ENCODE data around the gene CSTB.
"Not testable (repeated sequence)": the region's sequence is repeated elsewhere in the genome, so short reads cannot be mapped to it uniquely, and the experiment has no call there.

The CSTB gene, protein sequence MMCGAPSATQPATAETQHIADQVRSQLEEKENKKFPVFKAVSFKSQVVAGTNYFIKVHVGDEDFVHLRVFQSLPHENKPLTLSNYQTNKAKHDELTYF

DNA sequence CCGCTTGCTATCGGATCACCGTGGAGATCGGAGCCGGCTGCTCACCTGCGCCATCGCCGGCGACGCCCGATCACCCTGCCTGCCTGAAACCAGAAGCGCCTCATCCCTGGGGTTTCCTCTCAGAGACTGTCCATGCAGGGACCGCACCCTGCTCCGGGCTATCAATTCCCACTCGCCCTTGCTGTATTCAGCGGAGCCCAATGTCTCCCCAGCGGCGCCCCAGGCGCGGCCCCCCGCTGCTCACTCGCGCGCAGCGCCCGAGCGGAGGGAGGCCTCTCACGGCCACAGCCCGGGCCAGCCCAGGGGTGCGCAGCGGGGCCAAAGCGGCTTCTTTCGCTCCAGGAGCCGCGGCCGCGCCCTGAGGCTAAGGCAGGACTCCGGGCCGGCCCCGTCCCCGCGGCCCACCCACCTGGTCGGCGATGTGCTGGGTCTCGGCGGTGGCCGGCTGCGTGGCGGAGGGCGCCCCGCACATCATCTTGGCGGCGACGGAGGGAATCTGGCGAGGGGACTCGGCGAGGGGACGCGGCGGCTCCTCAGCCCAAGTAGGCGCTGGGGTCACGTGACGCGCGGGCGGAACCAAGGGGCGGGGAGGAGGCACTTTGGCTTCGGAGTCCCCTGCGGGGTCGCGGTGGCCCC is at the start of gene CSTB:
CSTB (minus strand) TSS at position 514 of the 636 bp plus-strand sequence; CDS start at position 475, 39 bp downstream.
- no peak within 1 kb of the TSS for H3K27ac ChIP-seq (ENCODE audit: low read length)
- H3K9me3 ChIP-seq (ENCODE audit: insufficient read depth, low read depth, low read length), result no peaks in the 10 kb centered on the region
- peaks cover 19% of the 10 kb centered on the region for H3K36me3 ChIP-seq (ENCODE audit: insufficient read depth, low read depth, low read length)
- H3K4me1 ChIP-seq (ENCODE audit: insufficient read depth, low read length), result peaks cover 22% of the 10 kb centered on the region; the same call in 1 of the 2 replicates
- H3K27me3 ChIP-seq (ENCODE audit: insufficient read depth, low read length), result no peaks in the 10 kb centered on the region
- H3K9ac ChIP-seq (ENCODE audit: low read depth, low read length), result peak within 1 kb of the TSS; percentile 77; the same call in 1 of the 2 replicates
- peak within 1 kb of the TSS; percentile 90 for H3K4me3 ChIP-seq (ENCODE audit: low read length)

DNA sequence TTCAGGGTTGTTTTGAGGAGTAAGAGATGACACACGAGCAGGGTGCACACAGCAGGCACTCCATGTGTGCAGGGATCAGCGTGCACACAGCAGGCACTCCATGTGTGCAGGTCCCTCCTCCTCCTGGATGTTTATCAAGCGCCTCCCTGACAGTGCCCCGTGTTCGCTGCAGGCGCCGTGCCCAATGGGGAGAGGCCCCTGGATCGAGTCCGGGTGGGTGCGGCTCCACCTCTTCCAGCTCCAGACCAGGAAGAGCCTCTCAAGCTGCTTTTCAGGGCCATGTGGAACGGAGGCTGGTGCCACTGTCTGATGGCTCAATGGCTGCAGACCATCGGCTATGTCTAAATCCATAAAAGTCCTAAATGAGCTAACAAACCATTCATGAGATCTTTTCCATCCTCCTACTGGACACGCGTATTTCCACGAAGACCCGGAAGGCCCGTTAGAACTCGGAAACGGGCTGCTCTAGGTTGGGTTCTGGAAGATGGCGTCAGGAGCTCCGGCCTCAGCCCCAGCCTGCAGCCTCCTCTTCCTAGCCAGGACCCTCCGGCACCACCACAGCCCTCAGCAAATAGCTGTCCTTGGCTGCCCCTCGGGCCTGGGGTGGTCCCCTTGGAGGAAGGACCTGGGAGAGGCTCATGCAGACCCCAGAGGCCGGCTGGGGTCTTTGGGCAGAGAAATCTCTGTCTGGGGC is 49.3 kb upstream of the CSTB start:
- H3K27me3 ChIP-seq (ENCODE audit: insufficient read depth, low read length), result no peaks in the 10 kb centered on the region
- H3K9me3 ChIP-seq (ENCODE audit: insufficient read depth, low read depth, low read length), result no peaks in the 10 kb centered on the region
- H3K4me3 ChIP-seq (ENCODE audit: low read length), result no peak overlapping the region
- no peak overlapping the region for H3K9ac ChIP-seq (ENCODE audit: low read depth, low read length)
- H3K36me3 ChIP-seq (ENCODE audit: insufficient read depth, low read depth, low read length), result no peaks in the 10 kb centered on the region
- H3K27ac ChIP-seq (ENCODE audit: low read length), result no peak overlapping the region
- no peaks in the 10 kb centered on the region; the same call in 1 of the 2 replicates for H3K4me1 ChIP-seq (ENCODE audit: insufficient read depth, low read length)

DNA sequence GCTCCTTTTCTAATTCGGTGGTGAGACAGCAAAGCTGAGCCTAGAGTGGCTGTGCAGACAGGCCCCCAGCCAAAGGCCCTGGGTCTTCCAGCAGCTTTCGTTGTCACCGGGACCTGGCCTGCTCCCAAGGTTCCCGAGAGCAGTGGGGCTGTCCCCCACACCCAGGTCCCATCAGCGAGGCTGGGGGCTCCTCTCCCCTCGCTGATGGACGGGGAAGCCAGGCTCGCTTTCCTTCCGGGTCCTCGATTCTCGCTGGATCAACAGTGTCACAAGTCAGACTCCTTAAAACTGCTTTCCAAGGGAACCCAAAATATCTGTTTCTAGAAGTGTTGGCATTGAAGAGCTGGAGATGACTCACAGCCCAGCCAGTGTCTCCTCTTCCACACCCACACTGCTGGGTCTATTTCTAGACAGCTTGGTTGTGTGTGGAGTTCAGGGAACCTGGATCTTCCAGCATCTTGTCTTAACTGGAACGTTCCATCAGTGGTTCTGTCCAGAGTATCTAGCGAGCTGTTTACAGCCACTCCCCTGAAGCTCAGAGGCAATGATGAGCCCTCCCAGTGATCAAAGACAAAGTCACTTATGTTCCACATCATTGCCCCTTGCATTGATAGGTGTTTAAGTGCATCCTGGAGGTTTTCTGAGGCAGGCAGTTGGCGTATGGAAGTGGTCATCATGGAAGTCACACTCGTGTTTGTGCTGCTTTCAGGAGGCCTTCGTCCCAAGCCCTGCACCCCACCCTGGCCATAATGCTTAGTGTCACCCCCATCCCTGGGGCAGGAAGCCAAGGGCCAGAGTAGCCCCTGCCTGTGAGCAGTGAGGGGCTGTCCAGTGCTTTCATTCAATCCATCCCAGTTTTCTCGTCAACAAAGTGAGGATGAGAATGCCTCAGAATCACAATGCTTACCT is 48.5 kb upstream of the CSTB start:
- Histone ChIP-seq H3K36me3 (ENCODE audit: insufficient read depth, low read depth, low read length) (no peaks in the 10 kb centered on the region), H3K9ac (ENCODE audit: low read depth, low read length) (no peak overlapping the region), H3K4me3 (ENCODE audit: low read length) (no peak overlapping the region), H3K27ac (ENCODE audit: low read length) (no peak overlapping the region), H3K4me1 (ENCODE audit: insufficient read depth, low read length) (no peaks in the 10 kb centered on the region; the same call in 1 of the 2 replicates), H3K27me3 (ENCODE audit: insufficient read depth, low read length) (no peaks in the 10 kb centered on the region), H3K9me3 (ENCODE audit: insufficient read depth, low read depth, low read length) (no peaks in the 10 kb centered on the region)

DNA sequence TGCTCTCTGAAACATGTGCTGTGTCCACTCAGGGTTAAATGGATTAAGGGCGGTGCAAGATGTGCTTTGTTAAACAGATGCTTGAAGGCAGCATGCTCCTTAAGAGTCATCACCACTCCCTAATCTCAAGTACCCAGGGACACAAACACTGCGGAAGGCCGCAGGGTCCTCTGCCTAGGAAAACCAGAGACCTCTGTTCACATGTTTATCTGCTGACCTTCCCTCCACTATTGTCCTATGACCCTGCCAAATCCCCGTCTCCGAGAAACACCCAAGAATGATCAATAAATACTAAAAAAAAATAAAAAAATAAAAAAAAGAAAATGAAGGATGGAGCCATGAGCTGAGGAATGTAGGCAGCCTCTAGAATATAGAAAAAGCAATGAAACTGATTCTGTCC is 46.6 kb upstream of the CSTB start:
- not testable (repeated sequence) for H3K36me3 ChIP-seq (ENCODE audit: insufficient read depth, low read depth, low read length); H3K4me3 ChIP-seq (ENCODE audit: low read length); H3K9me3 ChIP-seq (ENCODE audit: insufficient read depth, low read depth, low read length); H3K27ac ChIP-seq (ENCODE audit: low read length); H3K27me3 ChIP-seq (ENCODE audit: insufficient read depth, low read length); H3K9ac ChIP-seq (ENCODE audit: low read depth, low read length); H3K4me1 ChIP-seq (ENCODE audit: insufficient read depth, low read length)

DNA sequence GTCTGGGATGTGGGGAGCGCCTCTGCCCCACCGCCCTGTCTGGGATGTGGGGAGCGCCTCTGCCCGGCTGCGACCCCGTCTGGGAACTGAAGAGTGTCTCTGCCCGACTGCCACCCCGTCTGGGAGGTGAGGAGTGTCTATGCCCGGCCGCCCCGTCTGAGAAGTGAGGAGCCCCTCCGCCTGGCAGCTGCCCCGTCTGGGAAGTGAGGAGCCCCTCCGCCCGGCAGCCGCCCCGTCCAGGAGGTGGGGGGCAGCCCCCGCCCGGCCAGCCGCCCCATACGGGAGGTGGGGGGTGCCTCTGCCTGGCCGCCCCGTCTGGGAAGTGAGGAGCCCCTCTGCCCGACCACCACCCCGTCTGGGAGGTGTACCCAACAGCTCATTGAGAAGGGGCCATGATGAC is 46.1 kb upstream of the CSTB start:
- not testable (repeated sequence) for H3K9me3 ChIP-seq (ENCODE audit: insufficient read depth, low read depth, low read length); H3K4me3 ChIP-seq (ENCODE audit: low read length); H3K4me1 ChIP-seq (ENCODE audit: insufficient read depth, low read length); H3K27ac ChIP-seq (ENCODE audit: low read length); H3K9ac ChIP-seq (ENCODE audit: low read depth, low read length); H3K36me3 ChIP-seq (ENCODE audit: insufficient read depth, low read depth, low read length); H3K27me3 ChIP-seq (ENCODE audit: insufficient read depth, low read length)

DNA sequence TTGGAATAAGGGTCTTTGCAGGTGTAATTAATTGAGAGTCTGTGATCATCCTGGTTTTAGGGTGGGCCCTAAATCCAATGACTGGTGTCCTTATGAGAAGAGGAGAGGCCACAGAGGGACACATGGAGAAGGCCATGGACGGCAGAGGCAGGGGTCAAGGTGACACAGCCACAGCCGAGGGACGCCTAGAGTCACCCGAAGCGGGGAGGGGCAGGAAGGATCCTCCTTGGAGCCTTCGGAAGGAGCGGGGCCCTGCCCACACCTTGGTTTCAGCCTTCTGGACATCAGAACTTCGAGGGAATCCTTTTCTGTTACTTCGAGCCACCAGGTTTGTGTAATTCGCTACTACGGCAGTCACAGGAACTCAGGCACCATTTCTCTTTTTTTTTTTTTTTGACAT is 44.4 kb upstream of the CSTB start:
- no peaks in the 10 kb centered on the region for H3K36me3 ChIP-seq (ENCODE audit: insufficient read depth, low read depth, low read length)
- no peaks in the 10 kb centered on the region for H3K9me3 ChIP-seq (ENCODE audit: insufficient read depth, low read depth, low read length)
- no peaks in the 10 kb centered on the region for H3K27me3 ChIP-seq (ENCODE audit: insufficient read depth, low read length)
- no peak overlapping the region for H3K9ac ChIP-seq (ENCODE audit: low read depth, low read length)
- H3K4me3 ChIP-seq (ENCODE audit: low read length), result no peak overlapping the region
- peaks cover 3% of the 10 kb centered on the region; the same call in 1 of the 2 replicates for H3K4me1 ChIP-seq (ENCODE audit: insufficient read depth, low read length)
- no peak overlapping the region for H3K27ac ChIP-seq (ENCODE audit: low read length)

DNA sequence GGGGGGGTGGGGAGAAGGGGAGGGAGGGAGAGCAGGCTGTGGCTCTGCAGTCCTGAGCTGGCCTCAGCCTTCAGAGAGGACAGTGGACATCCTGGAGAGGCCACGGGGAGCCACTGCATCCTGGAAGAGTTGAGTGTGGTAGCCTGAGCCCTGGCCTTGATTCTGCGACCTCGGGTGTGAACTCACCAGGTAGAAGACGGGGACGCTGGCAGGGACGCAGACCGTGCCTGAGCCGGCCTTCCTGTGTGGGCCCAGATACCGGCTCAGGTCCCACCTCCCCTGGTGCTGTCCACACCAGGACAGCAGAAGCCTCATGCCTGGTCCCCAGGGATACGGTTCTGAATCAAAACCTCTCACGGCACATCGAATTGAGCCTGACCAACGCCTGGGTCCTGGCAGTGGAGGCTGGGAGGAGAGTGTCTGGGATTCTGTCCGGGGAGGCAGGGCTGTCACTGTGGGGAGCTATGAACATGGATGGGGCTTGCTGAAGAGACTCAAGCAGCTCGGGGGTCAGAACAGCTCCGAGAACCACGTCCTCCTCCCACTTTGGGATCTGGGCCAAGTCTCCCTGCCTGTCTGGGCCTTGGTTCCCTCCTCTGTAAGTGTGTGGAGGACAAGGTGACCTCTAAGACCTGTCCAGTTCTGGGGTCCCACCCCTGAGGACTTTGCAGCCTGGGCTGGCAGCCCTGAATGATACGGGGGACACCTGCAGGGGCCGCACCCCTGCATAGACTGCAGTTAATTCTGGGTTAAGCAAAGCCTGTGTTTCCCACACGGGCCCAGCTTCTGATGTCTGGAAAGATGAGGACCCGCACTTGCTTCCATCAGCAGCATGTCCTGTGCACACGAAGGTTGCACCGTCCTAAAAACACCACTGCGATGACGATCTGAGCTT is 43.6 kb upstream of the CSTB start:
- no peaks in the 10 kb centered on the region for H3K9me3 ChIP-seq (ENCODE audit: insufficient read depth, low read depth, low read length)
- no peaks in the 10 kb centered on the region for H3K27me3 ChIP-seq (ENCODE audit: insufficient read depth, low read length)
- H3K4me1 ChIP-seq (ENCODE audit: insufficient read depth, low read length), result peaks cover 3% of the 10 kb centered on the region; the same call in 1 of the 2 replicates
- H3K4me3 ChIP-seq (ENCODE audit: low read length), result no peak overlapping the region
- H3K36me3 ChIP-seq (ENCODE audit: insufficient read depth, low read depth, low read length), result no peaks in the 10 kb centered on the region
- no peak overlapping the region for H3K27ac ChIP-seq (ENCODE audit: low read length)
- no peak overlapping the region for H3K9ac ChIP-seq (ENCODE audit: low read depth, low read length)

DNA sequence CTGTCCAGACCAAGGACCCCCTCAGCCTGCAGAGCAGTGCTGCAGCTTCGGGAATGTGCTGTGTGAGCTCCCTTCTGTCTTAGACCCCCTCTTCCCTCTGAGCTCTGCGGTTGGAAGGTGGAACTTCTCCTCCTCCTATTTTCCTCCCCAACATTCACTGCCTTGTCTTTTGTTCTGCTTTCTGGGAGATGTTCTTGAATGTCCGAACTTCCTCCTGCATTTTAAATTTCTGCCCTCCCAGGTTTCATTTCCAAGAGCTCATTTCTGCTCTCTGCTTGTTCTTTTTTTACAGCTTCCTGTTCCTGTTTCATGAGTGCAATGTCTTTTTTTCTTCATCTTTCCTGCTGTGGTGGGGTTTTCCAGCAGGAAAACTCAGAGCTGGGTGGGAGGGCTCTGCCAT is 42.6 kb upstream of the CSTB start:
- H3K4me1 ChIP-seq (ENCODE audit: insufficient read depth, low read length), result peaks cover 3% of the 10 kb centered on the region; the same call in 1 of the 2 replicates
- no peak overlapping the region for H3K4me3 ChIP-seq (ENCODE audit: low read length)
- no peak overlapping the region for H3K9ac ChIP-seq (ENCODE audit: low read depth, low read length)
- no peaks in the 10 kb centered on the region for H3K9me3 ChIP-seq (ENCODE audit: insufficient read depth, low read depth, low read length)
- no peaks in the 10 kb centered on the region for H3K36me3 ChIP-seq (ENCODE audit: insufficient read depth, low read depth, low read length)
- no peak overlapping the region for H3K27ac ChIP-seq (ENCODE audit: low read length)
- H3K27me3 ChIP-seq (ENCODE audit: insufficient read depth, low read length), result no peaks in the 10 kb centered on the region

DNA sequence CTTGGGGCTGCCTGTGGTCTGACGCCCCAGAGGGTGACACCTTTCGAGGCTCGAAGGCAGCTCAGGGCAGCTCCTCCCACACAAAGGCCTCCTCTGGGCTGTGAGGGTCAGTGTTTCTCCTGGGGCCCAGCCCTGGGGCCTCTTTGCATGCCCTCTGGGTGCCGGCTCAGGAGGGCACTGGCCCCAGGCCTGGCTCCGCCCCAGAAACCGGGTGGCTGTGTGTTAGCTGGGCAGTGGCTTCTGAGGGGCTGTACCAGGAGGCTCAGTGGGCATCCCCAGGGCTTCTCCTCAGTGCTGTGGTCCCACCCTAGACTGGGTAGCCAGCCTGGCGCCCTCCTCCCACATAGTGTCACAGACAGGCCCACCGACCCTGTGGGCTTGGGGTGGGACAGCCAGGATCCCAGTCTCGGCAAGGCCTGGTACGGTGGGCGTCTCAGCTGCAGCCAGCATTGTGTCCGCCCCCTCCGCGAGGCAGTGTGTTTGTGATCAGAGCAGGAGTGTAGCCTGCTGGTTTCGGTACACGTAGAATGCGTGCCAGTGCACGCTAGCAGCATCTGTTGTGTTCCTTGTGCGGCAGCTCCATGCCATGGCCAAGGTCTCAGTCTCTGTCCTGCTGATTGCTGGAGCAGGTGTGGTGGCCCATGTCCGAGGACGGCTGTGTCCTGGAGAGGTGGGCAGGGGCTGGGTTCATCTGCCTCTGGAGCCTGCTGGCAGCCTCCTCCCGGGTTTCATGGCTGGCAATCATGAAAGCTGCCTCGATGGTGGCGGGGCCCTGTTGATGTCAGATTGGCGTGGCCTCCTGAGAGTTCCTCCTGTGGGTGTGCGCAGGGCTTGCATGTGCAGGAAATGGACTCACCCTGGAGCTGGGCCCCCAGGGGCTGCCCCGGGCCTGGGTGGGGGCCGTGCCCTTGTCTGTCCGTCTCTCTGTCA is 41.3 kb upstream of the CSTB start:
- H3K27me3 ChIP-seq (ENCODE audit: insufficient read depth, low read length), result no peaks in the 10 kb centered on the region
- no peak overlapping the region for H3K27ac ChIP-seq (ENCODE audit: low read length)
- no peaks in the 10 kb centered on the region for H3K9me3 ChIP-seq (ENCODE audit: insufficient read depth, low read depth, low read length)
- no peak overlapping the region for H3K9ac ChIP-seq (ENCODE audit: low read depth, low read length)
- H3K36me3 ChIP-seq (ENCODE audit: insufficient read depth, low read depth, low read length), result no peaks in the 10 kb centered on the region
- peaks cover 3% of the 10 kb centered on the region; the same call in 1 of the 2 replicates for H3K4me1 ChIP-seq (ENCODE audit: insufficient read depth, low read length)
- no peak overlapping the region for H3K4me3 ChIP-seq (ENCODE audit: low read length)

DNA sequence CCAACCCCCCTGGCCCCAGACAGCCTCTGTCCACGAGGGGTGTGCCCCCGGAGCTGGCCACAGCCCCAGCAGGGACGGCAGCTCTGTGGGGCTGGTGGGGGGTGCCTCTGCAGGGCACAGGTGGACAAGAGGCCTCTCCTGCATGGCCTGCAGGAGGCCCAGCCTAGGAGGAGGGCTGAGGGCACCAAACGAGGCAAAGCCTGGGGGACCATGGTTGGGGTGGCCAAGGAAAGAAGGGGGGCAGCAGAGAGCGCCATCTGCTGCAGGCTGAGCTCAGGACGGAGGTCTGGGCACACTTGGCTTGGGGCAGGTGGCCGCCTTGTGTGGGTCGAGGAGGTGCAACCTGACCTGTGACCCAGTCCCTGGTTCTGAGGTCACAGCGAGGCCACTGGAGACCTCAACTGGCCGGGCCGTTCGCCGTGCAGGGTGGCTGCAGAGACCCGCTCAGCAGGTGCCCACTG is 40.5 kb upstream of the CSTB start:
- no peaks in the 10 kb centered on the region for H3K27me3 ChIP-seq (ENCODE audit: insufficient read depth, low read length)
- H3K9me3 ChIP-seq (ENCODE audit: insufficient read depth, low read depth, low read length), result no peaks in the 10 kb centered on the region
- H3K36me3 ChIP-seq (ENCODE audit: insufficient read depth, low read depth, low read length), result no peaks in the 10 kb centered on the region
- no peak overlapping the region for H3K9ac ChIP-seq (ENCODE audit: low read depth, low read length)
- peaks cover 3% of the 10 kb centered on the region; the same call in 1 of the 2 replicates for H3K4me1 ChIP-seq (ENCODE audit: insufficient read depth, low read length)
- H3K27ac ChIP-seq (ENCODE audit: low read length), result no peak overlapping the region
- no peak overlapping the region for H3K4me3 ChIP-seq (ENCODE audit: low read length)
